Neutrophil (primary cell): ENCODE data around the gene LENG1.

Source experiments
- H3K27ac ChIP-seq: fragments of 200-600 bp; sonication (generic); 2 replicates; pipeline ENCODE4 v1.5.1; 2016; ENCODE audit warnings: mild to moderate bottlenecking, moderate library complexity
- H3K27me3 ChIP-seq: fragments of 200-600 bp; sonication (generic); 2 replicates; pipeline ENCODE4 v1.6.0; 2016; ENCODE audit warnings: mild to moderate bottlenecking
- H3K36me3 ChIP-seq: fragments of 200-600 bp; sonication (generic); 2 replicates; pipeline ENCODE4 v1.5.1; 2017
- H3K4me1 ChIP-seq, 2 experiments: fragments of 200-600 bp in 1 of 2; sonication (generic) in 1 of 2; 1 replicate in 1 of 2; 2 replicates in 1 of 2; pipeline versions ENCODE4 v1.5.1 to v1.6.1; 2013 to 2016; ENCODE audit warnings: low read depth in 1 of 2, low read length in 1 of 2, mild to moderate bottlenecking in 1 of 2, moderate library complexity in 1 of 2; ENCODE audit not compliant: control insufficient read depth in 1 of 2, insufficient read depth in 1 of 2
- H3K4me3 ChIP-seq, 2 experiments: fragments of 200-600 bp in 1 of 2; sonication (generic) in 1 of 2; 1 replicate in 1 of 2; 2 replicates in 1 of 2; pipeline ENCODE4 v1.5.1; 2013 to 2016; ENCODE audit warnings: low read depth in 1 of 2, low read length in 1 of 2, mild to moderate bottlenecking in 1 of 2, moderate library complexity in 1 of 2
- H3K9me3 ChIP-seq: fragments of 200-600 bp; sonication (generic); 2 replicates; pipeline ENCODE4 v1.5.1; 2016
- TF ChIP-seq, protein P1 (sequence below): fragments of 200-600 bp; sonication (generic); IDR thresholded peaks from 2 replicates; pipeline ENCODE4 v1.5.1; 2016; ENCODE audit warnings: antibody characterized with exemption

LENG1 gene

DNA sequence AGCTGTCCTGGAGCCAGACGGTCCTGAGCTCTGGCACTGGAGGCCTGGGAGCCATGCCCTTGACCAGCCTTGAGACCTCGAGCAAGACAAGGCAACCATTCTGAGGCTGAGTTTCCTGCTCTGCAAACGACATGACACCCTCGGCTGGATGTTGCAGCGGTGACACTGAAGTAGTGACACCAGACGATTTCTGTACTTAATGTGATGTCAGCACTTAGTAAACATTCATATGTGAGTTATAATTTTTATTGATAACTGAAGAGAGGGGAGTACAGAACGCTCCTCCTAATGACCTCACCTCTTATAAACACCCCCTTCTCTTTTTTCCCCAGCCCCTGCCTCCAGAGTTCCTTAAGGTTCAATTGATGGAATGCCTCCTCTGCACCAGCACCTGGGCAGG is 51.0 kb downstream of the LENG1 start:
- Histone ChIP-seq H3K27me3 (no peaks in the 10 kb centered on the region), H3K27ac (no peak overlapping the region), H3K4me1 (peaks cover under 1% of the 10 kb centered on the region in 2 experiments), H3K36me3 (peaks cover 65% of the 10 kb centered on the region), H3K4me3 (no peak overlapping the region), H3K9me3 (no peaks in the 10 kb centered on the region)
- TF ChIP-seq, protein P1, sequence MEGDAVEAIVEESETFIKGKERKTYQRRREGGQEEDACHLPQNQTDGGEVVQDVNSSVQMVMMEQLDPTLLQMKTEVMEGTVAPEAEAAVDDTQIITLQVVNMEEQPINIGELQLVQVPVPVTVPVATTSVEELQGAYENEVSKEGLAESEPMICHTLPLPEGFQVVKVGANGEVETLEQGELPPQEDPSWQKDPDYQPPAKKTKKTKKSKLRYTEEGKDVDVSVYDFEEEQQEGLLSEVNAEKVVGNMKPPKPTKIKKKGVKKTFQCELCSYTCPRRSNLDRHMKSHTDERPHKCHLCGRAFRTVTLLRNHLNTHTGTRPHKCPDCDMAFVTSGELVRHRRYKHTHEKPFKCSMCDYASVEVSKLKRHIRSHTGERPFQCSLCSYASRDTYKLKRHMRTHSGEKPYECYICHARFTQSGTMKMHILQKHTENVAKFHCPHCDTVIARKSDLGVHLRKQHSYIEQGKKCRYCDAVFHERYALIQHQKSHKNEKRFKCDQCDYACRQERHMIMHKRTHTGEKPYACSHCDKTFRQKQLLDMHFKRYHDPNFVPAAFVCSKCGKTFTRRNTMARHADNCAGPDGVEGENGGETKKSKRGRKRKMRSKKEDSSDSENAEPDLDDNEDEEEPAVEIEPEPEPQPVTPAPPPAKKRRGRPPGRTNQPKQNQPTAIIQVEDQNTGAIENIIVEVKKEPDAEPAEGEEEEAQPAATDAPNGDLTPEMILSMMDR, result no peak

DNA sequence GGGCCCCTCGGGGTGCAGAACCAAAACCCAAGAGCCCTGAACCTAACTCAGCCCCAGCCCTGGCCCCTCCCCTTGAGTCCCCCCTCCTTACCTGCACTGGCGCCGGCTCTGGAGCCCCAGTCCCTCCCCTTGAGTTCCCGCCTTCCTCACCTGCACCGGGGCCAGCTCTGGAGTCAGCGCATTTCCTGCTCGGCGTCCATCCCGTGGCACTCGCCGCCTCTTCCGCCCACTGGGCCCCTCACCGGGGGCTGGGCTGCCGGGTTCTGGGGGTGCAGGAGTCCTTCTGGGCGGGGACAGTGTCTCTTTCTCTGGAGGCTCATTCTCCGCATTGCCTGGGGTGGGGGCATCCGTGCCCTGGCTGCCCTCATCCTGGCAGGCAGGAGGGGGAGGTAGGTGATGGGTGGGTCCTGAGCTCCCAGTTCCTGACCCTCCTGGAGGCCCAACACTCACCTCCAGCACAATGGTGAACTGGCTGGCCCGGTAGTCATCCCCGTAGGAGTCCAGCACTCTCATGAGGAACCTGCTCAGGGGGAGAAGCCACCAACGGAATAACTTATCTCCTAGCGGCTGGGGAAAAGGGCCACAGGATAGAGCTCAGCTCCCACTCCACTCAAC is 51.5 kb downstream of the LENG1 start:
- TF ChIP-seq, protein P1, result no peak
- H3K9me3 ChIP-seq, result no peaks in the 10 kb centered on the region
- H3K4me3 ChIP-seq, result no peak overlapping the region
- peaks cover 60% of the 10 kb centered on the region for H3K36me3 ChIP-seq
- no peak overlapping the region for H3K27ac ChIP-seq
- no peaks in the 10 kb centered on the region for H3K27me3 ChIP-seq
- peaks cover 6% of the 10 kb centered on the region in 2 experiments for H3K4me1 ChIP-seq

DNA sequence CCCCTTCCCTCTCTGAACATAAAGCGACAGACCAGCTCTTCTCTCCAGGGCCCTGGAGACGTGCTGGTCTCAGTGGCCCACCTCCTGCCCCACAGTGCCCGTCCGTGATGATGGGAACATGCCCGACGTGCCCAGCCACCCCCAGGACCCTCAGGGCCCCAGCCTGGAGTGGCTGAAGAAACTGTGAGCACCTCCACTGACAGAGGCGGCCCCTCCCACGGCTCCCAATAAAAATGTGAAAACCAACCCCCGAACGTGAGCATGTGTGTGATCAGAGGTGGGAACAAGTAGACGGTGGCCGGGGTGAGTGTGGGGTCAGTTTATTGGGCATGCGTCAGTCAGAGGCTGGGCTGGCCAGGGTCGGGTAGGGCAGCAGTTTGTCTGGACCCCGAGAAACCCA is 52.8 kb downstream of the LENG1 start:
- TF ChIP-seq, protein P1, result no peak
- H3K4me3 ChIP-seq, result no peak overlapping the region
- H3K9me3 ChIP-seq, result no peaks in the 10 kb centered on the region
- H3K27me3 ChIP-seq, result no peaks in the 10 kb centered on the region
- H3K27ac ChIP-seq, result no peak overlapping the region
- peaks cover 57% of the 10 kb centered on the region for H3K36me3 ChIP-seq
- H3K4me1 ChIP-seq, result peaks cover 15 to 16% of the 10 kb centered on the region in 2 experiments

DNA sequence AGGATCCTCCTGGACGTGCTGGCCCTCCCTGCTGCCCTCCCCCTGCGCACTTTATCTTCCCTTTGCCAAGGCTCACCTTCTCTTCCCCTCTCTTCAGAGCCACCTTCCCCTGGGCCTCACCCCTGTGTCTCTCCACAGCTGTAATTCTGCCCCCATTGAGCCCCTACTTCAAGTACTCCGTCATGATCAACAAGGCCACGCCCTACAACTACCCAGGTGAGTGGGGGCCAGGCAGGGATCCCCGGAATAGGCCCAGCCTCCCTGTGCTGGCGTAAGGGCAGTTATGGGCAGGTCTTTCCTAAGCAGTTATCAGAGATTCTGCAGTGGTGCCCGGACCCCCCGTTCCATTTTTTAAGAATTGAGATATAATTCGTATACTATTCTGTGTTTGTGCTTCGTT is 53.7 kb downstream of the LENG1 start:
- no peaks in the 10 kb centered on the region for H3K27me3 ChIP-seq
- no peak overlapping the region for H3K4me3 ChIP-seq
- TF ChIP-seq, protein P1, result no peak
- H3K27ac ChIP-seq, result no peak overlapping the region
- peaks cover 53% of the 10 kb centered on the region for H3K36me3 ChIP-seq
- no peaks in the 10 kb centered on the region for H3K9me3 ChIP-seq
- peaks cover 25% of the 10 kb centered on the region in 2 experiments for H3K4me1 ChIP-seq
